ENCODE measurements around the gene PRKCH. TPM values are rescaled to one million over a fixed set of nuclear protein-coding genes. Genes with fewer than 3 reads are reported as not detected.

The PRKCH gene
- polyA plus RNA-seq, 2 of the 4 experiments (the other 2 are of a cell fraction): 10.0 to 10.2 TPM

GRCh38 chr14:61461808-61462275, 140.5 kb downstream of the PRKCH start (continued):
- TF ChIP-seq, protein P1, sequence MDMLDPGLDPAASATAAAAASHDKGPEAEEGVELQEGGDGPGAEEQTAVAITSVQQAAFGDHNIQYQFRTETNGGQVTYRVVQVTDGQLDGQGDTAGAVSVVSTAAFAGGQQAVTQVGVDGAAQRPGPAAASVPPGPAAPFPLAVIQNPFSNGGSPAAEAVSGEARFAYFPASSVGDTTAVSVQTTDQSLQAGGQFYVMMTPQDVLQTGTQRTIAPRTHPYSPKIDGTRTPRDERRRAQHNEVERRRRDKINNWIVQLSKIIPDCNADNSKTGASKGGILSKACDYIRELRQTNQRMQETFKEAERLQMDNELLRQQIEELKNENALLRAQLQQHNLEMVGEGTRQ (IDR thresholded peaks at IDR 0.05): no peak
- TF ChIP-seq EP300 (IDR thresholded peaks at IDR 0.05): no peak
- TF ChIP-seq CTCF (IDR thresholded peaks at IDR 0.05): peak; percentile 90
- TF ChIP-seq RCOR1 (IDR thresholded peaks at IDR 0.05; ENCODE audit: low read depth, low read length): no peak
- no peak for TF ChIP-seq MYC (IDR thresholded peaks at IDR 0.05; ENCODE audit: borderline replicate concordance, low read length)
- TF ChIP-seq SMC3 (IDR thresholded peaks at IDR 0.05): peak; percentile 95
- TF ChIP-seq, protein P2, sequence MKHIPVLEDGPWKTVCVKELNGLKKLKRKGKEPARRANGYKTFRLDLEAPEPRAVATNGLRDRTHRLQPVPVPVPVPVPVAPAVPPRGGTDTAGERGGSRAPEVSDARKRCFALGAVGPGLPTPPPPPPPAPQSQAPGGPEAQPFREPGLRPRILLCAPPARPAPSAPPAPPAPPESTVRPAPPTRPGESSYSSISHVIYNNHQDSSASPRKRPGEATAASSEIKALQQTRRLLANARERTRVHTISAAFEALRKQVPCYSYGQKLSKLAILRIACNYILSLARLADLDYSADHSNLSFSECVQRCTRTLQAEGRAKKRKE (CRISPR knock-in tag; IDR thresholded peaks at IDR 0.05; ENCODE audit: low read depth): no peak
- no peak for TF ChIP-seq MAX (IDR thresholded peaks at IDR 0.05)
- no peak for TF ChIP-seq JUN (IDR thresholded peaks at IDR 0.05)
- TF ChIP-seq TP53 (CRISPR knock-in tag; IDR thresholded peaks at IDR 0.05): no peak
- no peak for TF ChIP-seq RARB (CRISPR knock-in tag; IDR thresholded peaks at IDR 0.05)
- TF ChIP-seq EHMT2 (IDR thresholded peaks at IDR 0.05; ENCODE audit: low read depth): no peak
- no peak for TF ChIP-seq CBX8 (IDR thresholded peaks at IDR 0.05)
- TF ChIP-seq FOXS1 (CRISPR knock-in tag; IDR thresholded peaks at IDR 0.05): no peak
- TF ChIP-seq MAFK (IDR thresholded peaks at IDR 0.05; ENCODE audit: partially characterized antibody): no peak

GRCh38 chr14:61462566-61463193, 141.3 kb downstream of the PRKCH start:
- DNase-seq (ENCODE audit: low read depth in 1 of 2, low spot score in 1 of 2) (peak in 1 of 2 experiments; percentile 79), FAIRE-seq (peak; percentile 49), ATAC-seq (peak; percentile 58 to 80)
- Histone ChIP-seq H3K4me3 (no peak overlapping the region), H3K9me3 (peaks cover 10% of the 10 kb centered on the region), H3K27ac (peak overlapping the region; percentile 86 to 89), H3K4me2 (peak overlapping the region; percentile 64), H3K4me1 (peaks cover 52% of the 10 kb centered on the region)
- WGBS (ENCODE audit: missing lambda C conversion rate): 19% methylated on average over 4 of the region's 4 CpGs
- ChIA-PET CTCF (interaction anchor here (0.6 to 13.6 kb wide), 25 partner anchors 8 to 665 kb away, joined by 3 to 196 read pairs (median 3); partner anchors contain the start of gene SNAPC1), POLR2A (no interaction called here)
- TF ChIP-seq TP53 (CRISPR knock-in tag; IDR thresholded peaks at IDR 0.05): no peak
- no peak for TF ChIP-seq CBX8 (IDR thresholded peaks at IDR 0.05)
- peak; percentile 71; the same call in 1 of the 2 replicates for TF ChIP-seq RARB (CRISPR knock-in tag; IDR thresholded peaks at IDR 0.05)
- no peak for TF ChIP-seq SREBF2 (IDR thresholded peaks at IDR 0.05)
- peak; percentile 46; the same call in 1 of the 2 replicates for TF ChIP-seq MAX (IDR thresholded peaks at IDR 0.05)
- TF ChIP-seq HOXB13 (CRISPR knock-in tag; IDR thresholded peaks at IDR 0.05; ENCODE audit: low read depth): peak; percentile 87
- TF ChIP-seq SMC3 (IDR thresholded peaks at IDR 0.05): peak; percentile 25; the same call in 1 of the 3 replicates
- TF ChIP-seq GATA3 (IDR thresholded peaks at IDR 0.05; ENCODE audit: borderline replicate concordance): peak; percentile 42; the same call in 1 of the 2 replicates
- TF ChIP-seq, protein P2 (CRISPR knock-in tag; IDR thresholded peaks at IDR 0.05; ENCODE audit: low read depth): peak; percentile 79; the same call in 1 of the 2 replicates
- peak; percentile 34 to 54; a peak in 2 of 5 replicates for TF ChIP-seq JUN (IDR thresholded peaks at IDR 0.05)
- no peak for TF ChIP-seq RFX5 (IDR thresholded peaks at IDR 0.05)
- 0 out of 3 replicates have a peak, but pooled peaks have one; percentile 3 for TF ChIP-seq CTCF (IDR thresholded peaks at IDR 0.05)
- TF ChIP-seq HOXB5 (CRISPR knock-in tag; IDR thresholded peaks at IDR 0.05): peak; percentile 83; the same call in 1 of the 2 replicates
- TF ChIP-seq RAD21 (conservative IDR thresholded peaks at IDR 0.05 in 1 of 2, IDR thresholded peaks at IDR 0.05 in 1 of 2): peak; percentile 38 to 45; a peak in 4 of 5 replicates
- no peak for TF ChIP-seq FOSL2 (IDR thresholded peaks at IDR 0.05)
- peak; percentile 25; the same call in 1 of the 2 replicates for TF ChIP-seq FOSL2 (CRISPR knock-in tag; IDR thresholded peaks at IDR 0.05)
- TF ChIP-seq MAZ (IDR thresholded peaks at IDR 0.05; ENCODE audit: borderline replicate concordance, low read depth, low read length): no peak
- no peak for TF ChIP-seq HDAC2 (IDR thresholded peaks at IDR 0.05)

All from A549 (cell line).